Measurements from ENCODE around the gene ZNF652. TPM values are rescaled to one million over a fixed set of nuclear protein-coding genes. Genes with fewer than 3 reads are reported as not detected.
A peak's percentile ranks its signal among the peaks of the same experiment; 100 is the strongest.

ZNF652 gene
- total and polyA plus RNA-seq, 2 of the 4 experiments (the other 2 are of a cell fraction): 3.6 to 8.8 TPM

DNA sequence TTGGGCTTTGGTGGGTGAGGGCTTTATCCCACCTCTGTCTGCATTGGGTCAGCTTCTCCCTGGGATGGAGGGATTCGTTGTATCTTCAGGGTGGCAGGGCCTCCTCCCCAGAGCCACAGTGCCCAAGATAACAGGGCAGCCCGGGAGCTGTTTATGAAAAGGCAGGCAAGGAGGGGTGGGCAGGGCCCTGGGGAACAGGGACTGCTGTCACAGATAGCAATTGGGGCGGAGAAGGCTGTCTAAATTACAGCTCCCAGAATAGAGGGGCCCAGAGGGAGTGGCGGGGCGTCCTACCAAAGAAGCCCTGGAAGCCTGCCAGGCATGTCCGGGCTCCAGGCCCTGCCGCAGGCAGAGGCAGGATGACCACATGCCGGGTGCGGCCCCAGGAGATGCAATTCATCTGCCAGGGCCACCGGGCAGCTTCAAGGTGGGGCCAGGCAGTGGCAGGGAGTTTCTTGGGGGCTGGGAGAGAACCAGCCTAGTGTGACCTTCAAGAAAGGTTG, 112.7 kb downstream of the ZNF652 start:
- Histone ChIP-seq H3K9me3 (ENCODE audit: control insufficient read depth, insufficient read depth, low read length) (no peaks in the 10 kb centered on the region), H3K9ac (ENCODE audit: low read depth, low read length) (no peak overlapping the region), H3K18ac (ENCODE audit: low read depth, low read length) (no peak overlapping the region), H2AFZ (replicated peaks; ENCODE audit: low read length, poor library complexity) (peak overlapping the region; percentile 37), H3K23ac (ENCODE audit: low read depth, low read length) (no peak overlapping the region), H4K5ac (ENCODE audit: low read depth, low read length) (no peak overlapping the region), H4K8ac (ENCODE audit: low read depth in 2 of 2, low read length in 2 of 2) (no peak overlapping the region), H4K91ac (ENCODE audit: insufficient read depth, low read depth, low read length) (no peak overlapping the region), H3K4me3 (ENCODE audit: insufficient read depth, low read depth, low read length) (no peak overlapping the region), H3K9me1 (ENCODE audit: insufficient read depth, low read length) (no peaks in the 10 kb centered on the region), H2AK5ac (ENCODE audit: low read depth, low read length) (no peak overlapping the region), H3K27me3 (ENCODE audit: control insufficient read depth, insufficient read depth, low read length) (peaks cover 17% of the 10 kb centered on the region), H3K27ac (ENCODE audit: insufficient read depth, low read length) (no peak overlapping the region), H3K4me2 (ENCODE audit: low read depth, low read length) (no peak overlapping the region), H3K79me1 (ENCODE audit: low read depth in 1 of 2, low read length in 2 of 2) (no peaks in the 10 kb centered on the region), H3K14ac (replicated peaks; ENCODE audit: low read depth, low read length) (no peak overlapping the region), H3K4me1 (ENCODE audit: control insufficient read depth, insufficient read depth, low read length) (no peaks in the 10 kb centered on the region), H2BK5ac (ENCODE audit: low read depth, low read length, poor library complexity, severe bottlenecking) (no peak overlapping the region), H2AK9ac (replicated peaks; ENCODE audit: low read depth, low read length, poor library complexity) (no peak overlapping the region), H4K20me1 (ENCODE audit: insufficient read depth, low read length) (no peaks in the 10 kb centered on the region), H2BK120ac (ENCODE audit: low read depth, low read length) (no peak overlapping the region), H3K4ac (ENCODE audit: low read depth, low read length) (no peak overlapping the region), H2BK20ac (ENCODE audit: low read depth, low read length) (no peak overlapping the region), H3K56ac (ENCODE audit: extremely low read depth, insufficient read depth, low read length) (no peak overlapping the region), H2BK15ac (ENCODE audit: low read depth, low read length) (no peak overlapping the region), H3K36me3 (ENCODE audit: control insufficient read depth, insufficient read depth, low read length) (no peaks in the 10 kb centered on the region)
- TF ChIP-seq POLR2A (IDR thresholded peaks at IDR 0.05; ENCODE audit: low read depth, low read length) (no peak), RAD21 (IDR thresholded peaks at IDR 0.05; ENCODE audit: low read length) (no peak), MXI1 (IDR thresholded peaks at IDR 0.05; ENCODE audit: borderline replicate concordance, low read depth, low read length) (no peak), MAZ (IDR thresholded peaks at IDR 0.05; ENCODE audit: borderline replicate concordance, low read depth, low read length) (no peak), MAFK (IDR thresholded peaks at IDR 0.05; ENCODE audit: low read depth, low read length) (no peak), NFE2L2 (IDR thresholded peaks at IDR 0.05; ENCODE audit: low read depth, low read length) (no peak), FOS (IDR thresholded peaks at IDR 0.05; ENCODE audit: low read depth, low read length) (no peak), CEBPB (IDR thresholded peaks at IDR 0.05; ENCODE audit: low read depth, low read length) (no peak), CHD1 (IDR thresholded peaks at IDR 0.05; ENCODE audit: low read depth, low read length) (no peak), RCOR1 (IDR thresholded peaks at IDR 0.05; ENCODE audit: insufficient replicate concordance, low read length) (no peak), RFX5 (IDR thresholded peaks at IDR 0.05; ENCODE audit: low read depth, low read length) (no peak), SMC3 (IDR thresholded peaks at IDR 0.05; ENCODE audit: low read depth, low read length) (no peak), BHLHE40 (IDR thresholded peaks at IDR 0.05; ENCODE audit: low read depth, low read length) (no peak)
- TF ChIP-seq, protein P1, sequence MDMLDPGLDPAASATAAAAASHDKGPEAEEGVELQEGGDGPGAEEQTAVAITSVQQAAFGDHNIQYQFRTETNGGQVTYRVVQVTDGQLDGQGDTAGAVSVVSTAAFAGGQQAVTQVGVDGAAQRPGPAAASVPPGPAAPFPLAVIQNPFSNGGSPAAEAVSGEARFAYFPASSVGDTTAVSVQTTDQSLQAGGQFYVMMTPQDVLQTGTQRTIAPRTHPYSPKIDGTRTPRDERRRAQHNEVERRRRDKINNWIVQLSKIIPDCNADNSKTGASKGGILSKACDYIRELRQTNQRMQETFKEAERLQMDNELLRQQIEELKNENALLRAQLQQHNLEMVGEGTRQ (IDR thresholded peaks at IDR 0.05; ENCODE audit: low read depth, low read length): no peak
- TF ChIP-seq, protein P2, sequence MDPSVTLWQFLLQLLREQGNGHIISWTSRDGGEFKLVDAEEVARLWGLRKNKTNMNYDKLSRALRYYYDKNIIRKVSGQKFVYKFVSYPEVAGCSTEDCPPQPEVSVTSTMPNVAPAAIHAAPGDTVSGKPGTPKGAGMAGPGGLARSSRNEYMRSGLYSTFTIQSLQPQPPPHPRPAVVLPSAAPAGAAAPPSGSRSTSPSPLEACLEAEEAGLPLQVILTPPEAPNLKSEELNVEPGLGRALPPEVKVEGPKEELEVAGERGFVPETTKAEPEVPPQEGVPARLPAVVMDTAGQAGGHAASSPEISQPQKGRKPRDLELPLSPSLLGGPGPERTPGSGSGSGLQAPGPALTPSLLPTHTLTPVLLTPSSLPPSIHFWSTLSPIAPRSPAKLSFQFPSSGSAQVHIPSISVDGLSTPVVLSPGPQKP (IDR thresholded peaks at IDR 0.05; ENCODE audit: borderline replicate concordance, low read depth, low read length): no peak
- TF ChIP-seq, protein P3, sequence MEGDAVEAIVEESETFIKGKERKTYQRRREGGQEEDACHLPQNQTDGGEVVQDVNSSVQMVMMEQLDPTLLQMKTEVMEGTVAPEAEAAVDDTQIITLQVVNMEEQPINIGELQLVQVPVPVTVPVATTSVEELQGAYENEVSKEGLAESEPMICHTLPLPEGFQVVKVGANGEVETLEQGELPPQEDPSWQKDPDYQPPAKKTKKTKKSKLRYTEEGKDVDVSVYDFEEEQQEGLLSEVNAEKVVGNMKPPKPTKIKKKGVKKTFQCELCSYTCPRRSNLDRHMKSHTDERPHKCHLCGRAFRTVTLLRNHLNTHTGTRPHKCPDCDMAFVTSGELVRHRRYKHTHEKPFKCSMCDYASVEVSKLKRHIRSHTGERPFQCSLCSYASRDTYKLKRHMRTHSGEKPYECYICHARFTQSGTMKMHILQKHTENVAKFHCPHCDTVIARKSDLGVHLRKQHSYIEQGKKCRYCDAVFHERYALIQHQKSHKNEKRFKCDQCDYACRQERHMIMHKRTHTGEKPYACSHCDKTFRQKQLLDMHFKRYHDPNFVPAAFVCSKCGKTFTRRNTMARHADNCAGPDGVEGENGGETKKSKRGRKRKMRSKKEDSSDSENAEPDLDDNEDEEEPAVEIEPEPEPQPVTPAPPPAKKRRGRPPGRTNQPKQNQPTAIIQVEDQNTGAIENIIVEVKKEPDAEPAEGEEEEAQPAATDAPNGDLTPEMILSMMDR (conservative IDR thresholded peaks at IDR 0.05; ENCODE audit: low read depth, low read length): no peak
- ChIA-PET CTCF (no interaction called here), POLR2A (ENCODE audit: unreplicated experiment) (interaction anchor here (0.6 kb wide), 1 partner anchor 69 kb away, joined by 4 read pairs; no protein-coding TSS in a partner anchor)
- intact Hi-C loops (cut with micrococcal nuclease) (no loop called here), dilution Hi-C loops (cut with HindIII; ENCODE audit: low sequenced_read_pairs, unreplicated experiment) (no loop called here), in situ Hi-C loops (cut with MboI; ENCODE audit: low sequenced_read_pairs) (no loop called here)
- ATAC-seq (ENCODE audit: low read depth) (peak; percentile 48), DNase-seq (no peak)
- no TSS peak for BruUV-seq (replicated peaks)
- 11% methylated on average over 5 of the region's 10 CpGs; no CpG with 5 or more reads in 1 of the 2 experiments for WGBS, 2 experiments (ENCODE audit: extremely low coverage in 2 of 2, insufficient read length in 1 of 2)

All from IMR-90 (cell line).